ENCODE data around the gene INPP5K. TPM values are rescaled to one million over a fixed set of nuclear protein-coding genes. Genes with fewer than 3 reads are reported as not detected.

The INPP5K gene
- total and polyA plus RNA-seq, 12 donors, result 11.1 to 91.6 (median 36.2) TPM

- Histone ChIP-seq H3K9me3 (replicated peaks in 1 of 3) (no peaks in the 10 kb centered on the region), H3K27me3 (no peaks in the 10 kb centered on the region), H3K36me3 (replicated peaks in 1 of 2) (peaks cover 0 to 22% of the 10 kb centered on the region in 2 donors), H3K4me1 (replicated peaks in 1 of 2) (peaks cover 5 to 10% of the 10 kb centered on the region in 2 donors), H3K27ac (peak overlapping the region in 1 of 5 donors; percentile 95), H3K4me3 (no peak overlapping the region)
- no peak for TF ChIP-seq CTCF (IDR thresholded peaks at IDR 0.05)
- TF ChIP-seq POLR2A (IDR thresholded peaks at IDR 0.05), result no peak
- no peak for DNase-seq
- intact Hi-C loops (cut with DNase I), result no loop called here
- WGBS, 4 donors, result 81 to 89% (median 85%) methylated on average over 8 to 14 of the region's 14 CpGs
Measured at GRCh38 chr17:1495265-1495989, 21.0 kb downstream of the INPP5K start.

- Histone ChIP-seq H3K4me1 (replicated peaks in 1 of 2) (peaks cover 5 to 12% of the 10 kb centered on the region in 2 donors), H3K27ac (peak overlapping the region in 1 of 5 donors; percentile 95), H3K4me3 (no peak overlapping the region), H3K9me3 (replicated peaks in 1 of 3) (no peaks in the 10 kb centered on the region), H3K27me3 (no peaks in the 10 kb centered on the region), H3K36me3 (replicated peaks in 1 of 2) (peaks cover 0 to 22% of the 10 kb centered on the region in 2 donors)
- intact Hi-C loops (cut with DNase I), result no loop called here
- TF ChIP-seq POLR2A (IDR thresholded peaks at IDR 0.05), result no peak
- TF ChIP-seq CTCF (IDR thresholded peaks at IDR 0.05), result no peak
- WGBS, 4 donors, result 92 to 100% (median 96%) methylated on average over 5 to 11 of the region's 11 CpGs
- DNase-seq, result no peak
Measured at GRCh38 chr17:1494736-1495253, 21.6 kb downstream of the INPP5K start.

GRCh38 chr17:1494203-1494602, 22.2 kb downstream of the INPP5K start:
- H3K9me3 ChIP-seq (replicated peaks in 1 of 3), result no peaks in the 10 kb centered on the region
- 97 to 99% (median 98%) methylated on average over 7 of the region's 7 CpGs for WGBS, 4 donors
- H3K36me3 ChIP-seq (replicated peaks in 1 of 2), result peaks cover 0 to 22% of the 10 kb centered on the region in 2 donors
- intact Hi-C loops (cut with DNase I), result no loop called here
- H3K4me3 ChIP-seq, result no peak overlapping the region
- H3K27ac ChIP-seq, result peak overlapping the region in 1 of 5 donors; percentile 95
- no peak for TF ChIP-seq CTCF (IDR thresholded peaks at IDR 0.05)
- TF ChIP-seq POLR2A (IDR thresholded peaks at IDR 0.05), result no peak
- H3K4me1 ChIP-seq (replicated peaks in 1 of 2), result peaks cover 5 to 12% of the 10 kb centered on the region in 2 donors
- H3K27me3 ChIP-seq, result no peaks in the 10 kb centered on the region
- DNase-seq, result no peak

GRCh38 chr17:1493291-1493980, 23.0 kb downstream of the INPP5K start:
- peaks cover 0 to 22% of the 10 kb centered on the region in 2 donors for H3K36me3 ChIP-seq (replicated peaks in 1 of 2)
- no peaks in the 10 kb centered on the region for H3K27me3 ChIP-seq
- H3K4me1 ChIP-seq (replicated peaks in 1 of 2), result peaks cover 10 to 16% of the 10 kb centered on the region in 2 donors
- DNase-seq, result peak in 5 of 7 donors; percentile 39 to 75 (median 46)
- WGBS, 4 donors, result 41 to 66% (median 58%) methylated on average over 16 to 23 of the region's 23 CpGs
- no peaks in the 10 kb centered on the region for H3K9me3 ChIP-seq (replicated peaks in 1 of 3)
- TF ChIP-seq POLR2A (IDR thresholded peaks at IDR 0.05) (no peak), CTCF (IDR thresholded peaks at IDR 0.05) (no peak)
- peak overlapping the region in 3 of 5 donors; percentile 70 to 95 (median 74) for H3K27ac ChIP-seq
- intact Hi-C loops (cut with DNase I), result no loop called here
- no peak overlapping the region for H3K4me3 ChIP-seq
